Measurements from ENCODE around the gene FBXO46.
"Not testable (repeated sequence)": the region's sequence is repeated elsewhere in the genome, so short reads cannot be mapped to it uniquely, and the experiment has no call there.

The FBXO46 gene

DNA sequence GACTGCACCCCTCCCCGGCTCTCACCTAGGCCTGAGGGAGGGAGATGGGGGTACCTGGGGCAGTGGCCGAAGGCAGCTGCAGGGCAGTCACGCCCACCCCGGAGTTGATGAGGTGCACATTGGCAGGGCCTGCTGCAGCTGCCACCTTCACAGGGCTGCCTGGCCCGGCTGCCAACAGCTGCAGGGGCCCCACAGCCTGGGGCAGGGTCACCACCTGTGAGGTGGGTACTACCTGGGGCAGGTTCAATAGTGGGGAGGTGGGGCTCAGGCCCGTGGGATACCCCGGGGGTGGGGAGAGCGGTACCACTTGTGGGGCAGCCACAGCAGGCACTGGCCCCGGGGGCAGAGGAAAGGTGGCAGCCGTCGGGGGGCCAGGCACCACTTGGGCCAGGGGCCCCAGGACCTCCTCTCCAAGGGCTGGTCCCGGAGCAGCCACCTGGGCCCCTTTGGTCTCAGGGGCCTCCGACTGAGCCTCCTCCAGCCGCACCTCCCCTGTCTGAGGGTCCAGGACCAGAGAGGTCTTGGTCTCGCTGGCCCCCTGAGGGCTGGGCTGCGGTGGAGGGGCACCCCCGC lies 35.7 kb upstream of the FBXO46 start:
- DNase-seq (ENCODE audit: low read depth), result no peak

DNA sequence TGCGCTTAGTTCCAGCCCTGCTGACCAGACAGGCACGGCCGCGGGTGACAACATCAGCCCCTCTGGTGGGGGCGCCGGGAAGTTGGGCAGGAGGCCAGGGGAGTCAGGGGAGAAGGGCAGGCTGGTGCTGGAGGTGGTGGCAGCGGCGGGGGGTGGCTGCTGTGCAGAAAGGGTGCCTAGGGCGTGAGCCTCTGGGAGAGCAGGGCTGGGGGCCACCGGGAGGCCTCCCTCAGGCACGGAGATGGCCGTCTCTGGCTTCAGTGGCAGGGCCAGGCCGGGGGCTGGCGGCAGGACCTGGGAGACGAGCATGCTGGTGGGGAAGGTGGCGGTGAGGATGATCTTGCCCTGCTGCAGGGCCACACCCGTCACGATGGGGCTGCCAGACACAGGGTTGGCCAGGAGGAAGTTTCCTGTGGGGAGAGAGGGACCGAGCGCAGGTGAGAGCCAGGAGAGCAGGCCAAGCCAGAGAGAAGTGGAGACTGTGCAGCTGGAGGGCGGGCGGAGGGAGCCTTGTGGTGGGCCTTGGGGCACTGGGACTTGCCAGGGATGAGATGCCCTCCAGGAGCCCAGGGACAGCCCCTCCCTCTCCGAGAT lies 35.1 kb upstream of the FBXO46 start:
- DNase-seq (ENCODE audit: low read depth), result no peak

DNA sequence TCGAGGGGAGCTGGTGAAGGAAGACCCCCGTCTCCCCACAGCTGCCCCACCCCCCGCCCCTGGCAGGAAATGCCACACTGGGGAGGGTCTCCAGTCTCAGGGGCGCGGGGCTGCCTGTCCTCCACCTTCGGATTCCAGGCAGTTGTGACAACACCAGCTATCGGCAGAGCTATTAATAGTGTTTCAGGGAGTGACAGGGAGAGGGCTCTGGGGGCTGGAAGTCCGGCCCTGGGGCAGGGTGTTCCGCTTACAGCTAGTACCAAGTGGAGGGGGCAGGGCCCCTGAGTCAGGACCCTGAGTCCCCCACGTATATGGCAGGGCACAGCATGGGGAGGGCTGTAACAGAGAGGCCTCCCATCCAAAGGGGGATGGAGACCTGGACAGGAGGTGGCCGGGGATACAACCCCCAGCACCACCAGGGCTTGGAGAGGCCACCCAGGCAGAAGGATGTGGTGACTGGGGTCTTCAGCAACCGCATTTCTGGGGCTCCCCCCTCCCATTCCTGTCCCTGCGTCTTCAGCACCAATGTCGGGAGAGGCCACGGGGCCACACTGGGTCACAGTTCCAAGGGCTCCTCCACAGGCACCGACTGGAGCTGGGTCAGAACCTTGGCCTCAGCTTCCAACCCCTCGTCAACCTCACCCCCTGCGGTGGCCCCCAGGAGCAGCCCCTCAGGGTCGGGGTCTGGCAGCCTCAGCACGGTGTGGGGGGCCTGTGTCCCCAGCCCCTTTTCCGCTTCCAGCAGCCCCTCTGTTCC lies 34.4 kb upstream of the FBXO46 start:
- no peak for DNase-seq (ENCODE audit: low read depth)

DNA sequence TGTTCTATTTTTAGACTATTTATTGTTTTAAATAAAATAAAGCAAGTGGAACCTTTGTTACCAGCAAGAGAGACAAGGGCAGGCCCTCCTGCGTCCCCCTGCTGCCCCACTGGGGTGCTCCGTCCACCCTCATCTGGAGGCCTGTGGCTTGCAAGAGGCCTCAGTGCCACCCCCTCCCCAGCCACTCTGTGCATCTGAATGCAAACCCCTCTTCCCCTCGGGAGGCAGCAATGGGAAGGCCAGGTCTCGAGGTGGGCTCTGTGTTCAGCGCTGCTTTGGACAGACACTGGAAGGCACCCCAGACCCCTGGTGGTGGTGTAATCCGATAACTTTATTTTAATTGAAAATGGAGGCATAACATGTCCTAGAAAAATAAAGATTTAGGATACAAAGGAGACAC lies 33.8 kb upstream of the FBXO46 start:
- no peak for DNase-seq (ENCODE audit: low read depth)

DNA sequence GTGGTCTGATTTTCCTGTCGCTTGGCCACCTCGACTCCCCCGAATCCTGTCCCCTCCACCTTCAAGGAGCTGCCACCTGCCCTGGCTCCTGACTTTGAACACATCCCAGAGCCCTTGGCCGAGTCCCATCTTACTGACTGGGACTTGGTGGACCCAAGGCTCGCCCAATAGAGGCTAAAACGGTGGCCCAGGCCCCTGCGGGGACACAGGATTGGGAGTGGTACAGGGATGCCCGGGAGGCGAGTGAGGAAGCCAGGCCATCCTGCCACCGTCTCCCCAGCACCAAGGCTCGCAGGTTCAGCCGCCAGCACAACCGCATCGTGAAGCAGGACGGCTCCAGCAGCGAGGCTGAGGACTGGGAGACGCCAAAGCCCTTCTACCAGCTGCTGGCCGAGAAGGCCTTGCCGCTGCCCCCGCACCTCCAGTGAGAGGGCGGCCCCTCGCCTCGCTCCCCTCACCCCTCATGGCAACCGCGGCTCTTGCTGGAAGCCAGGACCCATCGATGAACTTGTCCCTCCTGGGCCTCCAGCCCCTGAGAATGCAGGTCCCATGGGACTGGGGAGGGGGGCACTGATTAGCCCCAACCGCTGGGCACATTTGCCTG lies 33.1 kb upstream of the FBXO46 start:
- no peak for DNase-seq (ENCODE audit: low read depth)

DNA sequence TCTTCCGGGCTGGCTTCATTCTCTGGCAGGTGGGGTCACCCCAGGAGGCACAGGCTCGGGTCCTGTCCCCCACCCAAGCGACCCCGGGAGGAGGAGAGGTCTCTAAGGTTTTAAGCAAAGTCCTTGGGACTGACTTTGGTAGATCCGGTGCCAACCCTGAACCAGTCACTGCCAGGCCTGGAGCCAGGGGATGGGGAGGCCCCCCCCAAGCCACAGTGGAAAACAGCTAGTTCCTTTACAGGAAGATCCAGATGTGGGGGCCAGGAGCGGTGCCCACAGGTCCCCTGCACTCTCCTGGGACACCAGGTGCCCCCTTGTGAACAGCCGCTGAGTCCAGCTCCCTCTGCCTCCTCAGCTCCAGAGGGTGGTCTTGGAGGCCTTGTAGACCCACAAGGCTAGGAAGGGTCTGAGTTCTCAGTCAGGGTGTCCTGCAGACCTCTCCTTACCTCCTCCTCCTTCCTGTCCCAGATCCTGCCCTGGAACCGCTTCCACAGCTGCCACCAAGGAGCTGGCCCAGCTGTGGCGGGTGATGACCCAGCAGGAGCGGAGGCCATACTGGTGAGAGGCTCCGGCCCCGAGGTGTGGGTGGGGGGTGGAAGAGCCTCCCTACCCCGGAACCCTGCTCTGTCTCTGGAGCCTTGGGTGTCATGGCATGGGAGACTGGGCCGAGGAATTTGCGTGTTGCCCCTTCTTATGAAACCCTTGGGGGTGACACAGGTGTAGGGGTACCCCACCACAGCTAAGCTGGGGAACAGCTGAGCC lies 32.4 kb upstream of the FBXO46 start:
- no peak for DNase-seq (ENCODE audit: low read depth)

DNA sequence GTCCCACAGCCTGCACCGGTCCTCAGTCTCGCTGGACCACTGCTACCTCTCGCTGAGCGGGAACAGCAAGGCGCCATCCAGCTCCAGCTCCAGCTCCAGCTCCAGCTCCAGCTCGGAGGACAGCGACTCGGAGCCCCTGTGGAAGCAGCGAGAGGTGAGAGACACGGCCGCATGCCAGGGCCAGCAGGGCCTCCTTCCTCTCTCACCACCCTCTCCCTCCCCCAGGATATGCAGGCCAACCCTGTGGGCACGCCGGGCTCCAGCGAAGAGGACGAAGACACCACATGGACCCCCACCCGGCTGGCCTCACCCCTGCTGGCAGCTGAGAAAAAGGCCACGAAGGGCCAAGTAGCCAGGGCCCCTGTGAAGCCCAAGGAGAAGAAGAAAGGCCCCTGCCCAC lies 31.0 kb upstream of the FBXO46 start:
- no peak for DNase-seq (ENCODE audit: low read depth)

DNA sequence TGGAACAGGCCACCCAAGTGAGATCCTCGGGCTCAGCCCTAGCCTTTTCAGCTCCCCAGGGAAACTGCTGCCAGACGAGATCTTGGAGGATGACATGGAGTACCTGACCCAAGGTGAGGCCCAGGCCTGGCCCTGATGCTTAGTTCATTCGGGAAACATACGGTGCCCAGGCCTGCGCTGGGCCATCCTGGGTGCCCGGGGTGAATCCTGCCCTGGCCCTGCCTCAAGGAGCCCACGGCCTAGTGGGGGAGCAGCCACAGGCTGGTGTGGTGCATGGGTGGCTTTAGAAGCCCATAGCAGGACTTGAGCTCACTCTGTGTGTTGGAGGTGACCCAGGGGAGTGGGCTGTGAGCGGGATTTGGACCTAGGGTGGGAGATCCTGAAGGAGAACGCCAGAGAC lies 28.2 kb upstream of the FBXO46 start:
- no peak for DNase-seq (ENCODE audit: low read depth)

DNA sequence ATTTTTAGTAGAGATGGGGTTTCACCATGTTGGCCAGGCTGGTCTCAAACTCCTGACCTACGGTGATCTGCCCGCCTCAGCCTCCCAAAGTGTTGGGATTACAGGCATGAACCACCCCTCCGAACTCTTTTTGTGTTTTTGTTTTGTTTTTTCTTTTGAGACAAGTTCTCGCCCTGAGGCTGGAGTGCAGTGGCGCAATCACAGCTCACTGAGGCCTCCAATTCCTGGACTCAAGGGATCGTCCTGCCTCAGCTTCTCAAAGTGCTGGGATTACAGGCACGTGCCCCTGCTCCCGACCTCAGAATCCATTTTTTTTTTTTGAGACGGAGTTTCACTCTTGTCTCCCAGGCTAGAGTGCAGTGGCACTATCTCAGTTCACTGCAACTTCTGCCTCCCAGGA lies 27.0 kb upstream of the FBXO46 start:
- DNase-seq (ENCODE audit: low read depth), result no peak

DNA sequence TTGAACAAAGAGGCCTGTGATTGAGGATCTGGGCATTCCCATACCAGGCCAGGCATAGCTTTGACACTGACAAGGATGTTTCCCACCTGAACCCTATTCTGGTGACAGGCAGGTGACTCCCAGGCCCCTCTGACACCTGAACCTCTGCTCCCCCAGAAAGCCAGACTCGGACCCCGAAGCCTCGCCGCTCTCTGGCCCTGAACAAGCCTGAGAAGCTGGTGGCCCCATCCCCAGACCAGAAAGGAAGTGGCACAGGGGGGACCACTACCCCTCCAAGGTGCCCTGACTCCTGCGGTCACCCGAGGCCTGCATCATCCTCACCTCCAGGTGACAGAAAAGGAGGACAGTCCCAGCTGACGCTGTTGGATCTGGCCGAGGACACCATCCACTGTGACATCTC lies 23.6 kb upstream of the FBXO46 start:
- DNase-seq (ENCODE audit: low read depth), result no peak

DNA sequence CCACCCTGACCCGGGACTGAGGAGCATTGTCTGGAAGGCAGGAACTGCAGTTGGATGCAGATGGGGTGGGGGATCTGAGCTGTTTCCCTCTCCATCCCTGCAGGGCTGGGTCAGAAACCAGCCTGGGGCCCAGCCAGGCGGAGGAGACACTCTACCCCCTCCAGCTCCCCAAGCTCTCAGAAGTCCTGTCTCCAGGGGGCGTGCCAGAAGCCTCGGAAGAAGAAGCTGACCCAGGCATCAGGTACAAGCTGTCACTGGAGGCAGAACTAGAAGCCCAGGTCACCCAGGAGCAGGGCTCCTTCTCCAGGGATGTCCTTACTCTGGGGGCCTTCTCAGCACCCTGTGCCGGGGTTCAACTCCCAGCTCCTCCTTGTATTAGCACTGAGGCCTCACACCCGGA lies 22.9 kb upstream of the FBXO46 start:
- DNase-seq (ENCODE audit: low read depth), result no peak

DNA sequence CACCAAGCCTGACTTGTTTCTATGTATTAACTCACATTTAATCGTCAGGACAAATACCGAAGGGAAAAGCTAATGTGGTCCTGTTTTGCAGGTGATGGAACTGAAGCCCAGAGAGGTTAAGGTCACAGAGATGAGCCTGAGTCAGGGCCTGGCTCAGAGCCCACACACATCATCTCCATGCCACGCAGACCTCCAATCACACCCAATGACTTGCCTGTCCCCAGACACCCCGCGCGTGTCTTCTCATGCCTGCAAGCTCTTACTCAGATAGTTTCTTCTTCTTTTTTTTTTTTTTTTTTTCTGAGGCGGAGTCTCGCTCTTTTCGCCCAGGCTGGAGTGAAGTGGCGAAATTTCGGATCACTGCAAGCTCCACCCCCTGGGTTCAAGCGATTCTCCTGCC lies 21.9 kb upstream of the FBXO46 start:
- DNase-seq (ENCODE audit: low read depth), result no peak

DNA sequence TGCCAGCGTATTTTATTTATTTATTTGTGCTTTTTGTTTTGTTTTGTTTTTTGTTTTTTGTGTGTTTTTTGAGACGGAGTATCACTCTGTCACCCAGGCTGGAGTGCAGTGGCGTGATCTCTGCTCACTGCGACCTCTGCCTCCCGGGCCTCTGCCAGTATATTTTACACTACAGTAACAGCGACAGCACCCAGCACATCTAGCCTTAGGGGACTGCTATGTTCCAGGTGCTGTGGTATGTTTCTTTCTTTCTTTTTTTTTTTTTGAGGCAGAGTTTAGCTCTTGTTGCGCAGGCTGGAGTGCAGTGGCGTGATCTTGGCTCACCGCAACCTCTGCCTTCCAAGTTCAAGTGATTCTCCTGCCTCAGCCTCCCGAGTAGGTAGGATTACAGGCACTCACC lies 20.8 kb upstream of the FBXO46 start:
- not testable (repeated sequence) for DNase-seq (ENCODE audit: low read depth)

DNA sequence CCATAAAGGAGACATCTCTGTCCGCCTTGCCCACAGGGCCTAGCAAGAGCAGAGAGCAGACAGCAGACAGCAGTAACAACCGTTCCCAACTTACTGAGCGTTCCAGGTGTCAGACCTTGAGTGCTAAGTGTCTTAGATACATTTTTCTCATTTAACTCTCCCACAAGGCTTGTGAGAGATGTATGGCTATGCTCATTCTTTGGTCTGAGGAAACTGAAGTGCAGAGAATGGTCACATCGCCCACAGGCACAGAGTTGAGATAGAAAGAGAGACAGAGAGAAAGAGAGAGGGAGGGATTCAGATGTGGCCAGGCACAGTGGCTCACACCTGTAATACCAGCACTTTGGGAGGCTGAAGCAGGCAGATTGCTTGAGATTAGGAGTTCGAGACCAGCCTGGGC lies 16.8 kb upstream of the FBXO46 start:
- DNase-seq (ENCODE audit: low read depth), result no peak

DNA sequence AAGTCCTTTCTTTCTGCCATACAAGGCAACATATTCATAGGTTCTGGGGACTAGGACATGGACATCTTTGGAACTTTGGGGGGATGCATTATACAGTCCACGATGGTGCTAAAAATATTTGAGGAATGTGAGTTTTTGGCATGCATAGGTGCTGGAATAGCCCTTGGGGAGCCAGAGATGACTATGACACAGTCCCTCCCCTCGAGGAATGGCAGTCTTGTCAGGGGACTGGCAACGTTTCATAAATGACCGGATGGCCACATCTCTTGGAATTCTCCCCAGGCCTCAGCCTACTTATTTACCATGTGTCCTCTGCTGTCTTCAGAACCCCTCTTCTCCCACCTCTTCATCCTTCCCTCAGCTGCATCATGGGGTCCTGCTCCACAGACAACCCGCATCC lies 16.2 kb upstream of the FBXO46 start:
- no peak for DNase-seq (ENCODE audit: low read depth)

DNA sequence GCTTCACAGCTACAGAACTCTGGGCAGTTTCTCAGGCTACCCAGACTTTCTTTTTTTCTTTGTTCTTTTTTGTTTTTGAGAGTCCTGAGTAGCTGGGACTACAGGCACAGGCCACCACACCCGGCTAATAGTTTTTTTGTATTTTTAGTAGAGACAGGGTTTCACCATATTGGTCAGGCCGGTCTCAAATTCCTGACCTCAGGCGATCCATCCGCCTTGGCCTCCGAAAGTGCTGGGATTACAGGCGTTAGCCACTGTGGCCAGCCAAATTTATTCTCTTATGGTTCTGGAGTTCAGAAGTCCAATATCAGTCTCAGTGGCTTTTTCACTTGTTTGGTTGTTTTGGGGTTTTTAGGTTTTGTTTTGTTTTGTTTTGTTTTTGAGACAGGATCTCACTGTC lies 14.9 kb upstream of the FBXO46 start:
- no peak for DNase-seq (ENCODE audit: low read depth)

DNA sequence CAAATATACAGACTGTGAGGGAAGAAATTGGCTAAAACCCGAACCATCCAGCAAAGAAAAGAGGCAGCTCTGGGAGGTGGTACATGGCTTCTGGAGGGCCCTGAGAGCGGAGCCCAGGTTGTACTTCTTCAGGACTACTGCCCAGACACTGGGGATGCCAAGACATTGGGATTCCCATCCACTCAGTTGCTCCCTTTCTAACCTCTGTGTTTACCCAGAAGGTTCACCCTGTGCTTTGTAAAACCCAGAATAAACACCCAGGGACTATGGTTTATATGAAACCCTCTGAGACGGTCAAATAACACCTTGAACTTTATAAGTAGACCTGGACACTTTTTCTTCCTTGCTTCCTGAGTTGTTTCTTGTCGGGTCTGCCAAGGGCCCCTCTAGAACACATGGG lies 12.3 kb upstream of the FBXO46 start:
- DNase-seq (ENCODE audit: low read depth), result no peak

DNA sequence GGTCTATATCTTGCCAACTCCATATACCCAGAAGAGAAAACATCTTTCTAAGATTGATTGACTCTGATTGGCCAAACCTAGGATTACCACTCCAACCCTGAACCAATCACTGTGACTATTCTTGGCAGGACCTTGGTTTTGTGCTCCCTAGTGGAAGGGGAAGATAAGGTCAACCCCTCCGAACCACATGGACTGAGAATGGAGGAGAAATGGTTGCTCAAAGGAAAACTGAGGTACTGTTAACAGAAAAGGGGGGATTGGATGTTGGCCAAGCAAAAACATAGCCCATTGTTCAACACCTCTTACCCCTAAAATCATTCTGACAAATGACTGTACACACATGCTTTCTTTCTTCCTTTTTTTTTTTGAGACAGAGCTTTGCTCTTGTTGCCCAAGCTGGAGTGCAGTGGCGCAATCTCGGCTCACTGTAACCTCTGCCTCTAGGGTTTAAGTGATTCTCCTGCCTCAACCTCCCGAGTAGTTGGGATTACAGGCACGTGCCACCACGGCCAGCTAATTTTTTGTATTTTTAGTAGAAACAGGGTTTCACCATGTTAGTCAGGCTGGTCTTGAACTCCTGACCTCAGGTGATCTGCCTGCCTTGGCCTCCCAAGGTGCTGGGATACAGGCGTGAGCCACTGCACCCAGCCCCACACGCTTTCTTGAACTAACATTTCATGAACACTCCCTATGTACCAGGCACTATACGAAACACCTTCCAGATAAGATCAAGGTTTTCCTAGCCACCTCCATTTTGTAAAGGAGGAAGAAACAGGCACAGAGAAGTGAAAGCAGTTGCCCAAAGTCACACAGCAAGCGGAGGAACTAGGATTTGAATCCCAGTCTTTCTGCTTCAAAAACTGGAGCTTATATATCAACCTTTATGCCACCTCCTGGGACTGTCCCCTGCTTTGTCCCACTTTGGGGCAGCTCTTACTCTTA lies 9.1 kb upstream of the FBXO46 start:
- DNase-seq (ENCODE audit: low read depth), result no peak

DNA sequence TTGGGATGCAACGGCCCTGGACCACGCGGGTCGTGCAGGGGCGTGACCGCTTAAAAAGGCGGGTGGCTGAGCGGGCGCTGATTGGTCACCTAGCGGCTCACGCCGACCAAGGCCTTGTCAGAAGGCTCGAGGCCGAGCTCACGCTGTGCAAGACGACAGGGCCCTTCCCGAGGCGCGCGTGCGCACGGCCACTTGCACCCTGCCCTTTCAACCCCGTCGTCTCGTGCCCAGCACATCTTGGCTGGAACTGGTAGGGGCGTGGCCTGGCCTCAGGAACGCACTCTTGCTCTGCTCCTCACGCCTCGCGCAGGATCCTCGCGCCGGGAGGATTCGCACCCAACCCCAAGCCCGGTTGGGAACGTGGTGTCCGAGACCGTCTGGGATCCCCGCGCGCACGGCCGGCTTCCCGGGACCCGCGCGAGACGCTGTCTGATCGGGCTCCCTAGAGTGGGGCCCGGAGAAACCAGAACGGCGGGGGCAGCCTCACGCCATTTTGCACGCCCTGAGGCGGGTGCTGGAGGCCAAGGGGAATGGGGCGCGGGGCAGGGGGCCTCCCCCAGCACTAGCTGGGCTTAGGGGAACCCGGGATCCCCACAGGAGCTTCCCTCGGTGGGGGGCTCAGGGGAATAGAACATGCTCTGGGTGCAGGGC lies 2.6 kb upstream of the FBXO46 start, which contains the start of gene MEIOSIN:
Gene MEIOSIN, plus strand, starts transcription at position 280 of the 651 bp plus-strand sequence. CDS start 1,938 bp downstream, outside the sequence.
- DNase-seq (ENCODE audit: low read depth), result no peak

DNA sequence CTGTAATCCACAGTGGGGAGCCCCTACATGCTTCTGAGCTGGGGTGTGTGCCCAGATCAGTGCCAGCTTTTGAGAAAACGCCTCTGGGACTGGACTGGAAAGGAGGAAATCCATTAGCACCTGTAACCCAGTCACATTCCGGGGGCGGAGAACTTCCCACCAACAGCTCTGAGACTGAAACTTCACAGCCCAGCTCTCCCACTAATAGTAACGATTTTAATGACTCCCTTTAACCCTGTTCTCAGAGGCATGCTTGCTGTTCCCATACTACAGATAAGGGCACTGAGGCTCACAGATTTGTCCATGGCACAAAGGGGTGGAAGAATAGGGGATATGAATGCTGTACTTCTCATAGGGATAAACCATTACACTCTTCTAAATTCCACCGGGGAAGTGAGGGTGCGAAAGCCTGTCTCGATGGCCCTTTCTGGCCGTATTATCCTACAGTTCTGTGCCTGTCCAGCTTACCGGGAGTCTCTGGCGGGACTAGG lies 851 bp downstream of the FBXO46 start:
- no peak for DNase-seq (ENCODE audit: low read depth)

DNA sequence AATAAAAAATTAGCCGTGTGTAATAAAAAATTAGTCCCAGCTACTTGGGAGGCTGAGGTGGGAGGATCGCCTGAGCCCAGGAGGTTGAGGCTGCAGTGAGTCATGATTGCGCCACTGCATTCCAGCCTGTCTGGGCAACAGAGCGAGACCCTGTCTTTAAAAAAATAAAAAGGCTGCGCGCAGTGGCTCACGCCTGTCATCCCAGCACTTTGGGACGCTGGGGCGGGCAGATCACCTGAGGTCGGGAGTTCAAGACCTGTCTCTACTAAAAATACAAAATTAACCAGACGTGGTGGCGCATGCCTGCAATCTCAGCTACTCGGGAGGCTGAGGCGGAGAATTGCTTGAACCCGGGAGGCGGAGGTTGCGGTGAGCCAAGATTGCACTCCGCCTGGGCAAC lies 2.0 kb downstream of the FBXO46 start:
- not testable (repeated sequence) for DNase-seq (ENCODE audit: low read depth)

Measured in stromal cell of bone marrow (primary cell).